HL-60 (cell line): ENCODE results near the gene PC. TPM values are rescaled to one million over a fixed set of nuclear protein-coding genes. Genes with fewer than 3 reads are reported as not detected.
"Not testable (repeated sequence)": the region's sequence is repeated elsewhere in the genome, so short reads cannot be mapped to it uniquely, and the experiment has no call there.

ENCODE experiments used
- DNase-seq, 2 experiments: peaks; one replicate each; pipeline ENCODE4 v3.0.0-alpha.2; 2010 to 2020; ENCODE audit warnings: low read depth in 1 of 2, low spot score in 1 of 2
- H3K27ac ChIP-seq: fragments of 250-450 bp; sonication (Bioruptor Pico); replicated peaks from 2 replicates; pipeline ENCODE4 v1.5.1; 2020; ENCODE audit warnings: mild to moderate bottlenecking, moderate library complexity
- H3K27me3 ChIP-seq: fragments of 250-450 bp; sonication (Bioruptor Pico); 2 replicates; pipeline ENCODE4 v1.5.1; 2021; ENCODE audit warnings: mild to moderate bottlenecking, moderate library complexity; ENCODE audit not compliant: insufficient read depth, poor library complexity, severe bottlenecking
- H3K4me3 ChIP-seq: replicated peaks from 2 replicates; pipeline ENCODE4 v1.5.1; 2011; ENCODE audit warnings: mild to moderate bottlenecking, control low read depth, low read length; ENCODE audit not compliant: insufficient read depth
- GABPA ChIP-seq: IDR thresholded peaks from 2 replicates; pipeline ENCODE4 v1.6.1; 2012; ENCODE audit warnings: low read depth
- POLR2AphosphoS5 ChIP-seq: IDR thresholded peaks from 2 replicates; pipeline ENCODE4 v1.6.1; 2012; ENCODE audit warnings: low read depth
- SPI1 ChIP-seq: IDR thresholded peaks from 2 replicates; pipeline ENCODE4 v1.6.1; 2012; ENCODE audit warnings: low read depth, mild to moderate bottlenecking, borderline replicate concordance
- microRNA-seq: library from miRNA; unstranded; fragments of <30 nt; microRNA quantifications from one replicate; pipeline ENCODE4, GENCODE V29; 2018
- TF ChIP-seq, protein P1 (sequence below): IDR thresholded peaks from 2 replicates; pipeline ENCODE4 v1.6.1; 2012; ENCODE audit warnings: low read depth; ENCODE audit not compliant: insufficient replicate concordance
- TF ChIP-seq, protein P2 (sequence below): IDR thresholded peaks from one replicate; pipeline ENCODE4 v1.5.1; 2011; ENCODE audit warnings: low read length, control low read depth, inconsistent platforms; ENCODE audit not compliant: insufficient read depth

The PC gene

DNA sequence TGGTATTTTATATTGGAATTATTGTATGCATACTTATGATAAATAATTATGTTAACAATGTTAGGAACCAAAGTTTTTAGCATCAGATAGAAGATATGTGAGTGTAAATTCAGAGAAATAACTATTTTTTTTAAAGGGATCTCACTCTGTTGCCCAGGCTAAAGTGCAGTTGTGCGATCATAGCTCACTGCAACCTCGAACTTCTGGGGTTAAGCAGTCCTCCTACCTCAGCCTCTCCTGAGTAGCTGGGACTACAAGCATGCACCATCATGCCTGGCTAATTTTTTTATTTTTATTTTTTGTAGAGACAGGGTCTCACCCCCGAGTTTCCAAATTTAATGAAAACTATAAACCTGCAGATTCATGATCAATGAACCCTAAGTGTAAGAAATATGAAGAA lies 148.6 kb downstream of the PC start:
- no peak for DNase-seq
- TF ChIP-seq POLR2AphosphoS5 (no peak), GABPA (no peak), SPI1 (no peak)
- TF ChIP-seq, protein P1, sequence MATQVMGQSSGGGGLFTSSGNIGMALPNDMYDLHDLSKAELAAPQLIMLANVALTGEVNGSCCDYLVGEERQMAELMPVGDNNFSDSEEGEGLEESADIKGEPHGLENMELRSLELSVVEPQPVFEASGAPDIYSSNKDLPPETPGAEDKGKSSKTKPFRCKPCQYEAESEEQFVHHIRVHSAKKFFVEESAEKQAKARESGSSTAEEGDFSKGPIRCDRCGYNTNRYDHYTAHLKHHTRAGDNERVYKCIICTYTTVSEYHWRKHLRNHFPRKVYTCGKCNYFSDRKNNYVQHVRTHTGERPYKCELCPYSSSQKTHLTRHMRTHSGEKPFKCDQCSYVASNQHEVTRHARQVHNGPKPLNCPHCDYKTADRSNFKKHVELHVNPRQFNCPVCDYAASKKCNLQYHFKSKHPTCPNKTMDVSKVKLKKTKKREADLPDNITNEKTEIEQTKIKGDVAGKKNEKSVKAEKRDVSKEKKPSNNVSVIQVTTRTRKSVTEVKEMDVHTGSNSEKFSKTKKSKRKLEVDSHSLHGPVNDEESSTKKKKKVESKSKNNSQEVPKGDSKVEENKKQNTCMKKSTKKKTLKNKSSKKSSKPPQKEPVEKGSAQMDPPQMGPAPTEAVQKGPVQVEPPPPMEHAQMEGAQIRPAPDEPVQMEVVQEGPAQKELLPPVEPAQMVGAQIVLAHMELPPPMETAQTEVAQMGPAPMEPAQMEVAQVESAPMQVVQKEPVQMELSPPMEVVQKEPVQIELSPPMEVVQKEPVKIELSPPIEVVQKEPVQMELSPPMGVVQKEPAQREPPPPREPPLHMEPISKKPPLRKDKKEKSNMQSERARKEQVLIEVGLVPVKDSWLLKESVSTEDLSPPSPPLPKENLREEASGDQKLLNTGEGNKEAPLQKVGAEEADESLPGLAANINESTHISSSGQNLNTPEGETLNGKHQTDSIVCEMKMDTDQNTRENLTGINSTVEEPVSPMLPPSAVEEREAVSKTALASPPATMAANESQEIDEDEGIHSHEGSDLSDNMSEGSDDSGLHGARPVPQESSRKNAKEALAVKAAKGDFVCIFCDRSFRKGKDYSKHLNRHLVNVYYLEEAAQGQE, result no peak
- TF ChIP-seq, protein P2, sequence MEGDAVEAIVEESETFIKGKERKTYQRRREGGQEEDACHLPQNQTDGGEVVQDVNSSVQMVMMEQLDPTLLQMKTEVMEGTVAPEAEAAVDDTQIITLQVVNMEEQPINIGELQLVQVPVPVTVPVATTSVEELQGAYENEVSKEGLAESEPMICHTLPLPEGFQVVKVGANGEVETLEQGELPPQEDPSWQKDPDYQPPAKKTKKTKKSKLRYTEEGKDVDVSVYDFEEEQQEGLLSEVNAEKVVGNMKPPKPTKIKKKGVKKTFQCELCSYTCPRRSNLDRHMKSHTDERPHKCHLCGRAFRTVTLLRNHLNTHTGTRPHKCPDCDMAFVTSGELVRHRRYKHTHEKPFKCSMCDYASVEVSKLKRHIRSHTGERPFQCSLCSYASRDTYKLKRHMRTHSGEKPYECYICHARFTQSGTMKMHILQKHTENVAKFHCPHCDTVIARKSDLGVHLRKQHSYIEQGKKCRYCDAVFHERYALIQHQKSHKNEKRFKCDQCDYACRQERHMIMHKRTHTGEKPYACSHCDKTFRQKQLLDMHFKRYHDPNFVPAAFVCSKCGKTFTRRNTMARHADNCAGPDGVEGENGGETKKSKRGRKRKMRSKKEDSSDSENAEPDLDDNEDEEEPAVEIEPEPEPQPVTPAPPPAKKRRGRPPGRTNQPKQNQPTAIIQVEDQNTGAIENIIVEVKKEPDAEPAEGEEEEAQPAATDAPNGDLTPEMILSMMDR, result no peak
- Histone ChIP-seq H3K27me3 (peaks cover 6% of the 10 kb centered on the region), H3K27ac (no peak overlapping the region), H3K4me3 (no peak overlapping the region)

DNA sequence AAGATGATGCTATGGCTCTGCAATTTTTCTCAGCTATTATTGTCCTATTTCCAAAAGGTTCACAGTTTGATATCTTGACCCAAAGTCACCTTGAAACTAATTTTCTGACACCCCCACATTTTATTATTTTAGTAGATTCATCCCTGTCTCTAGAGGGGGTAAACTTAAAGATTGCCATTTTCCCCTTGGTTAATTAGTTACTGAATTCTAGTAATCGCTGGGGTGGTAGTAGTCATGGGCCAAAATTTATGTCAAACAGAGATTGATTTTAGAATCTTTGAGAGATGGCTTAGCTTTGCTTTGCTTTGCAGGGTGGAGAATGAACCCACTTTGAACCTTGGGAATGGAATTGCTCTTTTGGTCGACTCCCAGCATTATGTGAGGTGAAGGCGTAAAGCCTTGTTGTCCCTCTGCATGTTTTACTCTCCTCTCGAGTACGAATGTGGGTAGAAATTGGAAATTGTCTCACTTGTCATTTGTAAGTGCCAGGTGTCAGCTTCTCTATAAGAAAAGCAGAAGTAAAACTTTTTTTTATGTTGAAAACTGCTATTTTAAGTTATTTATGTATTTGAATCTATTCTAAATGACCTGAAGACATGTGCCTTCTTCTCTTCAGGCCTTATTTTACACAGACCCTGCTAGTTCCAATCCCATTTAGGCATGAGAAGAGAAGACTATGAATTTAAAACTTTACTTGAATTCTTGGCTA lies 157.3 kb downstream of the PC start:
- TF ChIP-seq, protein P1, result no peak
- TF ChIP-seq POLR2AphosphoS5 (no peak), GABPA (no peak), SPI1 (no peak)
- TF ChIP-seq, protein P2, result no peak
- H3K4me3 ChIP-seq, result no peak overlapping the region
- no peak overlapping the region for H3K27ac ChIP-seq
- no peak for DNase-seq
- peaks cover 9% of the 10 kb centered on the region for H3K27me3 ChIP-seq

DNA sequence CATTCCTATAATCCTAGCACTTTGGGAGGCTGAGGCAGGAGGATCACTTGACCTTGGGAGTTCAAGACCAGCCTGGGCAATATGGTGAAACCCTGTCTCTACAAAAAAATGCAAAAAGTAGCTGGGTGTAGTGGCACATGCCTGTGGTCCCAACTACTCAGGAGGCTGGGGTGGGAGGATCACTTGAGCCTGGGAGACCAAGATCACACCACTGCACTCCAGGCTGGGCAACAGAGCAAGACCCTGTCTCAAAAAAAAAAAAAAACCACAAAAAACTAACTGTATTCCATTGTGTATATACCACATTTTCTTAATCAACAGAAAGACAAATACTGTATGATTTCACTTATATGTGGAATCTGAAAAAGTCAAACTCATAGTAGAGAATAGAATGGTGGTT lies 158.4 kb downstream of the PC start:
- DNase-seq, H3K27me3 ChIP-seq, H3K4me3 ChIP-seq, H3K27ac ChIP-seq: not testable (repeated sequence)

Small RNA genes lying within 50 kb of the gene (microRNA-seq; reads per million reads assigned to microRNA genes)
- not detected for gene MIR3163
